ENCODE measurements around the gene ZC3H6. TPM values are rescaled to one million over a fixed set of nuclear protein-coding genes. Genes with fewer than 3 reads are reported as not detected.

ZC3H6 gene
- total RNA-seq, 2 experiments from 2014 or later = 4.3 to 16.5 TPM

GRCh38 chr2:112268547-112268946, 6.8 kb upstream of the ZC3H6 start:
- Histone ChIP-seq H3K9me2 (ENCODE audit: insufficient read depth, low read length) (no peaks in the 10 kb centered on the region), H3K9me3 (ENCODE audit: low read length) (peaks cover 13% of the 10 kb centered on the region), H3K79me2 (ENCODE audit: insufficient read depth, low read depth, low read length) (no peaks in the 10 kb centered on the region), H3K4me1 (ENCODE audit: insufficient read depth, low read length, poor library complexity, severe bottlenecking) (no peaks in the 10 kb centered on the region), H3K36me3 (ENCODE audit: insufficient read depth, low read length) (no peaks in the 10 kb centered on the region; the same call in 1 of the 2 replicates), H3K4me3 (ENCODE audit: low read depth, low read length, poor library complexity, severe bottlenecking) (no peak overlapping the region), H2AFZ (ENCODE audit: low read length) (no peak overlapping the region), H4K20me1 (ENCODE audit: insufficient read depth, low read length) (no peaks in the 10 kb centered on the region), H3K4me2 (ENCODE audit: low read length) (no peak overlapping the region), H3K27ac (ENCODE audit: low read depth, low read length, poor library complexity, severe bottlenecking) (no peak overlapping the region)
- ChIA-PET POLR2A (interaction anchor here (0.5 to 0.6 kb wide), 2 partner anchors 22 to 284 kb away, joined by 3 read pairs; no protein-coding TSS in a partner anchor), CTCF (ENCODE audit: unreplicated experiment) (no interaction called here)
- DNase-seq (ENCODE audit: low spot score) = no peak
- BruUV-seq (replicated peaks) = no TSS peak
- intact Hi-C loops (cut with micrococcal nuclease; ENCODE audit: unreplicated experiment) = no loop called here
- TF ChIP-seq EZH2phosphoT487 (IDR thresholded peaks at IDR 0.05; ENCODE audit: borderline replicate concordance, low read depth, low read length) (no peak), CTCF (conservative IDR thresholded peaks at IDR 0.05; ENCODE audit: low read length) (no peak)

DNA sequence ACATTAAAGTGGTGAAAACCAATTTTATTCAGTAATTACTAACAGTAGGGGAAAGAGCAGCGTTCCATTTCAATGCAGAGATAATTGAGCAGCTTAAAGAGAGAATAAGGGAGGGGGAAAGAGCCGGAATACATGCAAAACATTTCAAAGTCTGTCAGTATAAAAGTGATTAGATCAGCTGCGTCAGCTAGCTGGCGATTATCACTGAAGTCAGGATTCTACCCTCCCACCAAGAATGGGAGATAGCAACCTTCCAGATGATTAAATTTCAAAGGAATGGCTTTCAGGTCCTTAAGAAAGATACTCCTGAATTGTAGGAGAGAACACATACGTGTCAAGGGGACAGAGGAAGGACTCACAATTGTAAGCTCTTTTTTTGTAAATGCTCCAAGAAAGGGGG, 2.7 kb upstream of the ZC3H6 start:
- H3K4me1 ChIP-seq (ENCODE audit: insufficient read depth, low read length, poor library complexity, severe bottlenecking) = peaks cover 10% of the 10 kb centered on the region
- no peaks in the 10 kb centered on the region; the same call in 1 of the 2 replicates for H3K36me3 ChIP-seq (ENCODE audit: insufficient read depth, low read length)
- H3K4me2 ChIP-seq (ENCODE audit: low read length) = no peak overlapping the region
- DNase-seq (ENCODE audit: low spot score) = no peak
- intact Hi-C loops (cut with micrococcal nuclease; ENCODE audit: unreplicated experiment) = no loop called here
- no TSS peak for BruUV-seq (replicated peaks)
- no peak overlapping the region for H3K4me3 ChIP-seq (ENCODE audit: low read depth, low read length, poor library complexity, severe bottlenecking)
- ChIA-PET POLR2A (interaction anchor here (0.6 kb wide), 1 partner anchor 14 kb away, joined by 3 read pairs; no protein-coding TSS in a partner anchor), CTCF (ENCODE audit: unreplicated experiment) (no interaction called here)
- H4K20me1 ChIP-seq (ENCODE audit: insufficient read depth, low read length) = no peaks in the 10 kb centered on the region
- H3K27ac ChIP-seq (ENCODE audit: low read depth, low read length, poor library complexity, severe bottlenecking) = no peak overlapping the region
- no peak overlapping the region for H2AFZ ChIP-seq (ENCODE audit: low read length)
- TF ChIP-seq CTCF (conservative IDR thresholded peaks at IDR 0.05; ENCODE audit: low read length) = no peak
- no peak for TF ChIP-seq EZH2phosphoT487 (IDR thresholded peaks at IDR 0.05; ENCODE audit: borderline replicate concordance, low read depth, low read length)
- H3K9me2 ChIP-seq (ENCODE audit: insufficient read depth, low read length) = no peaks in the 10 kb centered on the region
- H3K79me2 ChIP-seq (ENCODE audit: insufficient read depth, low read depth, low read length) = peaks cover 15% of the 10 kb centered on the region
- H3K9me3 ChIP-seq (ENCODE audit: low read length) = peaks cover 11% of the 10 kb centered on the region; the same call in 1 of the 2 replicates

DNA sequence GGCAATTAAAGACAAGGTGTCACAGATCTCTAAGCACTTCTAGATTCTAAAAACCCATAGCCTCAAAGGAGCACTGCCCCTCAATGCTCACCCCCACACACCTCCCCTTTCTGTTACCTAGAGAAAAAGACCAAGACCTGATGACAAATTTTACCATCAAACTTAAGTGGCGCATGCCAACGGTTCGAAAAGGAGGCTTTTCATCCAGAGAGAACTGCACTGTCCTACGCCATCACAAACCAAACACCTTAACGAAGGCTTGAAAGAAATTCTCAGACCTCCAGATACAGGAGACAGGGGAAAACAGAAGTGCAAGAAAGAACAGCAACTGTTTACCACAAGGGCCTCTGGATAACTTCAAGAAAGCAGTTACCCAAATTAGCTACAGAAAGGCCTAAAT, 2.0 kb upstream of the ZC3H6 start:
- Histone ChIP-seq H3K9me2 (ENCODE audit: insufficient read depth, low read length) (no peaks in the 10 kb centered on the region), H2AFZ (ENCODE audit: low read length) (no peak overlapping the region), H3K9me3 (ENCODE audit: low read length) (peaks cover 4% of the 10 kb centered on the region; the same call in 1 of the 2 replicates), H4K20me1 (ENCODE audit: insufficient read depth, low read length) (no peaks in the 10 kb centered on the region), H3K27ac (ENCODE audit: low read depth, low read length, poor library complexity, severe bottlenecking) (no peak overlapping the region), H3K36me3 (ENCODE audit: insufficient read depth, low read length) (no peaks in the 10 kb centered on the region; the same call in 1 of the 2 replicates), H3K4me2 (ENCODE audit: low read length) (no peak overlapping the region), H3K79me2 (ENCODE audit: insufficient read depth, low read depth, low read length) (peaks cover 18% of the 10 kb centered on the region), H3K4me1 (ENCODE audit: insufficient read depth, low read length, poor library complexity, severe bottlenecking) (peaks cover 12% of the 10 kb centered on the region), H3K4me3 (ENCODE audit: low read depth, low read length, poor library complexity, severe bottlenecking) (no peak overlapping the region)
- intact Hi-C loops (cut with micrococcal nuclease; ENCODE audit: unreplicated experiment) = no loop called here
- no peak for DNase-seq (ENCODE audit: low spot score)
- TF ChIP-seq EZH2phosphoT487 (IDR thresholded peaks at IDR 0.05; ENCODE audit: borderline replicate concordance, low read depth, low read length) = no peak
- no peak for TF ChIP-seq CTCF (conservative IDR thresholded peaks at IDR 0.05; ENCODE audit: low read length)
- ChIA-PET POLR2A (interaction anchor here (0.7 kb wide), 3 partner anchors 9 to 344 kb away, joined by 3 to 7 read pairs (median 5); no protein-coding TSS in a partner anchor), CTCF (ENCODE audit: unreplicated experiment) (no interaction called here)
- BruUV-seq (replicated peaks) = no TSS peak
